ENCODE measurements around the gene RBFOX2. TPM values are rescaled to one million over a fixed set of nuclear protein-coding genes. Genes with fewer than 3 reads are reported as not detected.

Gene RBFOX2
- total RNA-seq, 4 donors from 2014 or later: 50.2 to 75.6 (median 71.4) TPM

- Histone ChIP-seq H3K36me3 (no peaks in the 10 kb centered on the region), H3K4me3 (peak overlapping the region in 2 of 4 donors; percentile 5 to 40), H3K9me3 (no peaks in the 10 kb centered on the region), H3K27ac (peak overlapping the region in 3 of 4 donors; percentile 35 to 77 (median 53)), H3K27me3 (no peaks in the 10 kb centered on the region), H3K4me1 (peaks cover 0 to 57% (median 22%) of the 10 kb centered on the region in 4 donors)
- TF ChIP-seq, protein P1, sequence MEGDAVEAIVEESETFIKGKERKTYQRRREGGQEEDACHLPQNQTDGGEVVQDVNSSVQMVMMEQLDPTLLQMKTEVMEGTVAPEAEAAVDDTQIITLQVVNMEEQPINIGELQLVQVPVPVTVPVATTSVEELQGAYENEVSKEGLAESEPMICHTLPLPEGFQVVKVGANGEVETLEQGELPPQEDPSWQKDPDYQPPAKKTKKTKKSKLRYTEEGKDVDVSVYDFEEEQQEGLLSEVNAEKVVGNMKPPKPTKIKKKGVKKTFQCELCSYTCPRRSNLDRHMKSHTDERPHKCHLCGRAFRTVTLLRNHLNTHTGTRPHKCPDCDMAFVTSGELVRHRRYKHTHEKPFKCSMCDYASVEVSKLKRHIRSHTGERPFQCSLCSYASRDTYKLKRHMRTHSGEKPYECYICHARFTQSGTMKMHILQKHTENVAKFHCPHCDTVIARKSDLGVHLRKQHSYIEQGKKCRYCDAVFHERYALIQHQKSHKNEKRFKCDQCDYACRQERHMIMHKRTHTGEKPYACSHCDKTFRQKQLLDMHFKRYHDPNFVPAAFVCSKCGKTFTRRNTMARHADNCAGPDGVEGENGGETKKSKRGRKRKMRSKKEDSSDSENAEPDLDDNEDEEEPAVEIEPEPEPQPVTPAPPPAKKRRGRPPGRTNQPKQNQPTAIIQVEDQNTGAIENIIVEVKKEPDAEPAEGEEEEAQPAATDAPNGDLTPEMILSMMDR (IDR thresholded peaks at IDR 0.05): no peak
- TF ChIP-seq EP300 (IDR thresholded peaks at IDR 0.05): peak in 1 of 2 donors; percentile 80
- DNase-seq (ENCODE audit: low spot score in 2 of 2): peak in 1 of 2 donors; percentile 46
- WGBS, 2 donors: 30 to 38% methylated on average over 7 of the region's 7 CpGs
These were observed 133.5 kb downstream of the RBFOX2 start for GRCh38 chr22:35894937-35895708.

DNA sequence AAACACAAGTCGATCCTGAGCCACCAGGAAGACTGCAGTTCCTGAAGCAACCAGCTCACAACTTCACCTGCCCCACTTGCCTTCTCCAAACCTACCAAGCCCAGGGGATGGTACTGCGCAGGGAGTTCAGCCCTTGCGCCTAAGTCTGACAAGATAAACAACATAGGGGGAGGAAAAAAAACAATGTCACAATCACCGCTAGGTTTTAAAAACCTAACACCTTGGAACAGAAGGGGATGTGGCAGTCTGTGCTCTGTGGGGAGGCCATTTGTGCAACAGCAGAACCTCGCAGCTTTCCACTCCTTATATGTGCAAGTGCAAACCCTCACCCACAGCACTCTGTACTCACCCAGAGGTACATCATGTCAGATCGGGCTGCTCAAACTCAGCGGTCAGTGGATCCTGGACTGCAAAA, 134.2 kb downstream of the RBFOX2 start:
- H3K27ac ChIP-seq: peak overlapping the region in 3 of 4 donors; percentile 35 to 77 (median 53)
- H3K9me3 ChIP-seq: no peaks in the 10 kb centered on the region
- peak overlapping the region in 2 of 4 donors; percentile 5 to 40 for H3K4me3 ChIP-seq
- no peaks in the 10 kb centered on the region for H3K36me3 ChIP-seq
- TF ChIP-seq EP300 (IDR thresholded peaks at IDR 0.05) (no peak), POLR2A (IDR thresholded peaks at IDR 0.05) (no peak)
- TF ChIP-seq, protein P1 (IDR thresholded peaks at IDR 0.05): no peak
- H3K4me1 ChIP-seq: peaks cover 0 to 50% (median 22%) of the 10 kb centered on the region in 4 donors
- H3K27me3 ChIP-seq: no peaks in the 10 kb centered on the region
- DNase-seq (ENCODE audit: low spot score in 2 of 2): peak in 1 of 2 donors; percentile 28
- WGBS, 2 donors: 41 to 47% methylated on average over 7 of the region's 7 CpGs

- Histone ChIP-seq H3K36me3 (no peaks in the 10 kb centered on the region), H3K4me3 (peak overlapping the region in 1 of 4 donors; percentile 40), H3K27ac (peak overlapping the region in 3 of 4 donors; percentile 13 to 77 (median 53)), H3K27me3 (no peaks in the 10 kb centered on the region), H3K9me3 (no peaks in the 10 kb centered on the region), H3K4me1 (peaks cover 0 to 49% (median 22%) of the 10 kb centered on the region in 4 donors)
- peak in 1 of 2 donors; percentile 24 for DNase-seq (ENCODE audit: low spot score in 2 of 2)
- 33% methylated on average over 4 of the region's 4 CpGs for WGBS, 2 donors
- TF ChIP-seq EP300 (IDR thresholded peaks at IDR 0.05): peak in 1 of 2 donors; percentile 38
- TF ChIP-seq, protein P1 (IDR thresholded peaks at IDR 0.05): no peak
These were observed 134.9 kb downstream of the RBFOX2 start for GRCh38 chr22:35893698-35894097.

DNA sequence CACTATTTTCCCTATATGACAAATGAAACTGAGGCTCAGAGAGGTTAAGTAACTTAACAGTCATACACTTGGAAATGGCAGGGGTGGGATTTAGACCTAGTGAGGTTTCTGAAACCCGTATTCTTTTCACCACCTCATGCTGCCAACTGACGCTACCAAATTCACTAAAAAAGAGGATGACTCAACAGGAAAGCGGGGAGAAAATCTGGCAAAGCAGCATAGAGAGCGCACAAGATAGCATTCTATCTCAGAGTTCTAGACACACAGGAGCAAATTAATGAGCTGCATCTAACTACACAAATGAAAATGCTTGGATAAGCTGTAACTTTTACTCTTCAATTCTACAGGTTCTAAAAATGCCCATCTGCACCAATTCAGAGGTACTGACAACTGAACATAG, 136.4 kb downstream of the RBFOX2 start:
- H3K27me3 ChIP-seq: no peaks in the 10 kb centered on the region
- no peak overlapping the region for H3K4me3 ChIP-seq
- TF ChIP-seq, protein P1 (IDR thresholded peaks at IDR 0.05): no peak
- TF ChIP-seq EP300 (IDR thresholded peaks at IDR 0.05) (no peak), POLR2A (IDR thresholded peaks at IDR 0.05) (no peak)
- no peak for DNase-seq (ENCODE audit: low spot score in 2 of 2)
- no peaks in the 10 kb centered on the region for H3K36me3 ChIP-seq
- H3K27ac ChIP-seq: peak overlapping the region in 1 of 4 donors; percentile 8
- peaks cover 0 to 49% (median 22%) of the 10 kb centered on the region in 4 donors for H3K4me1 ChIP-seq
- H3K9me3 ChIP-seq: no peaks in the 10 kb centered on the region
- 36 to 43% methylated on average over 4 of the region's 4 CpGs for WGBS, 2 donors

DNA sequence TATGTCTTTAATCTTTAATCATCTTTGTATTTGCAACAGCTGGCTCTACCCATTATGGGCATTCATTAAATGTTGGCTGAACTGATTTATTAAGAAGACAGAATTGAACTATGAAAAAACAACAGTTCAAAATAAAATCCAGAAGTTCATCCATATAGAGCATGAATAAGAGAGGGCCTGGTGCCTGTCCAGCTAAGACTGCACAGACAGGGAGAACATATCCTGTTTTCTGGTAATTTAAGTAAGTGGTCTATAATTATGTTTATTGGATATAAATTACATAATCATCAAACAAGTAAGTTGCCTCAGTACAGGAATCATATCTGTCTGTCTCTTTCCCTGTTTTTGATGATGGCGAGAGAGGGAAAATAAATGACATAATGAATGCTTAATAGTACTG, 137.2 kb downstream of the RBFOX2 start:
- TF ChIP-seq EP300 (IDR thresholded peaks at IDR 0.05) (no peak), POLR2A (IDR thresholded peaks at IDR 0.05) (no peak)
- TF ChIP-seq, protein P1 (IDR thresholded peaks at IDR 0.05): no peak
- WGBS, 2 donors: 86 to 88% methylated on average over 1 of the region's 1 CpG
- Histone ChIP-seq H3K27me3 (no peaks in the 10 kb centered on the region), H3K27ac (no peak overlapping the region), H3K9me3 (no peaks in the 10 kb centered on the region), H3K36me3 (no peaks in the 10 kb centered on the region), H3K4me3 (no peak overlapping the region), H3K4me1 (peaks cover 0 to 49% (median 22%) of the 10 kb centered on the region in 4 donors)
- DNase-seq (ENCODE audit: low spot score in 2 of 2): no peak

All from tibial nerve (tissue), 4 donors.